GM13976 (cell line): Measurements from ENCODE around the gene FREM1.

Experiments
- DNase-seq: peaks from one replicate; pipeline ENCODE4 v3.0.0; 2012; ENCODE audit warnings: low spot score
- in situ Hi-C: fragments of 300-500 bp; cut with MboI; formaldehyde crosslinking; loops from one replicate; pipeline ENCODE4 v1.12.0; 2022; ENCODE audit warnings: low sequenced_read_pairs, mixed read lengths, inconsistent platforms; ENCODE audit not compliant: unreplicated experiment
- TF ChIP-seq, protein P1 (sequence below): IDR thresholded peaks from 2 replicates; pipeline ENCODE4 v1.5.1; 2012; ENCODE audit warnings: borderline replicate concordance, mild to moderate bottlenecking; ENCODE audit not compliant: insufficient read depth; ENCODE audit errors: extremely low read depth, missing control alignments, control extremely low read depth

Gene FREM1

DNA sequence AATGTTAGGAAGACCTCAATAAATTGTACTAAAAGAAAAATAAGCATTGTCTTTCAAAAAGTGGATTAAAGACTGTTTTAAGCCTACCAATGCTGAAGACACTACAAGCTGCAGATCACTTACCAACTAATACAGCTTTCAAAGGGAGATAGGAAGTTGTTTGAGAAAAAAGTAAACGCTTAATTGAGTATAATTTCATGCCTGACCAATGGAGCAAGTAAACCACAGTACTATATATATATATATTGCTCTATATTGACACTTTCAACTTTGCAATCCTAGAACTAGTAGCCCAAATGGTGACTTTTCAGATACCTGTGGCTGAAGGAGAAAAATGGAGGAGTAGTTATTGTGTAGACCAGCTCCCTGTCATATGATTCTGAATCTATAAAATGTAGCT is 85.7 kb downstream of the FREM1 start:
- in situ Hi-C loops, result no loop called here
- TF ChIP-seq, protein P1, sequence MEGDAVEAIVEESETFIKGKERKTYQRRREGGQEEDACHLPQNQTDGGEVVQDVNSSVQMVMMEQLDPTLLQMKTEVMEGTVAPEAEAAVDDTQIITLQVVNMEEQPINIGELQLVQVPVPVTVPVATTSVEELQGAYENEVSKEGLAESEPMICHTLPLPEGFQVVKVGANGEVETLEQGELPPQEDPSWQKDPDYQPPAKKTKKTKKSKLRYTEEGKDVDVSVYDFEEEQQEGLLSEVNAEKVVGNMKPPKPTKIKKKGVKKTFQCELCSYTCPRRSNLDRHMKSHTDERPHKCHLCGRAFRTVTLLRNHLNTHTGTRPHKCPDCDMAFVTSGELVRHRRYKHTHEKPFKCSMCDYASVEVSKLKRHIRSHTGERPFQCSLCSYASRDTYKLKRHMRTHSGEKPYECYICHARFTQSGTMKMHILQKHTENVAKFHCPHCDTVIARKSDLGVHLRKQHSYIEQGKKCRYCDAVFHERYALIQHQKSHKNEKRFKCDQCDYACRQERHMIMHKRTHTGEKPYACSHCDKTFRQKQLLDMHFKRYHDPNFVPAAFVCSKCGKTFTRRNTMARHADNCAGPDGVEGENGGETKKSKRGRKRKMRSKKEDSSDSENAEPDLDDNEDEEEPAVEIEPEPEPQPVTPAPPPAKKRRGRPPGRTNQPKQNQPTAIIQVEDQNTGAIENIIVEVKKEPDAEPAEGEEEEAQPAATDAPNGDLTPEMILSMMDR, result no peak
- no peak for DNase-seq

GRCh38 chr9:14823800-14824199 is 86.4 kb downstream of the FREM1 start:
- TF ChIP-seq, protein P1, result no peak
- in situ Hi-C loops, result no loop called here
- no peak for DNase-seq

DNA sequence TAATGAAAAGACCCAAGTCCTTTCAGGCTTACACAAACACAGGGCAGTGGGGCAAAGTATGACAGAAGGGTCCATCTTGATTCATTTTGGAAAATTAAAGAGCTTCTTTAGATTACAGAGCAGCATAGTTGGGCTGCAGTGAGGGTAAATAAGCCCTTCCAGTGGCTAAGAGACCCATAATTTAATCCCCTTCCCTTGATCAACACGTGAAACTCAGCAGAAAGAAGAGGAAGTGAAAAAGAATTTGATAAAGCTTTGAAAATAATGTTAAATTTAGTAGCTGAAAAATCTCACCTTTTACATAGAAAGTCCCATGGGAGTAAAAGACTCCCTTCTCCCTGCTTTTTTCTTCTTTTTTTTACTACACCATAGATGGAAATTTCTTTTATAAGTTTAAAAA is 87.6 kb downstream of the FREM1 start:
- TF ChIP-seq, protein P1, result no peak
- no peak for DNase-seq
- in situ Hi-C loops, result no loop called here

- DNase-seq, result no peak
- TF ChIP-seq, protein P1, result no peak
- in situ Hi-C loops, result no loop called here
Observed at GRCh38 chr9:14819183-14819582, 91.0 kb downstream of the FREM1 start.

- in situ Hi-C loops, result no loop called here
- TF ChIP-seq, protein P1, result no peak
- no peak for DNase-seq
Observed at GRCh38 chr9:14814249-14814628, 96.0 kb downstream of the FREM1 start.

DNA sequence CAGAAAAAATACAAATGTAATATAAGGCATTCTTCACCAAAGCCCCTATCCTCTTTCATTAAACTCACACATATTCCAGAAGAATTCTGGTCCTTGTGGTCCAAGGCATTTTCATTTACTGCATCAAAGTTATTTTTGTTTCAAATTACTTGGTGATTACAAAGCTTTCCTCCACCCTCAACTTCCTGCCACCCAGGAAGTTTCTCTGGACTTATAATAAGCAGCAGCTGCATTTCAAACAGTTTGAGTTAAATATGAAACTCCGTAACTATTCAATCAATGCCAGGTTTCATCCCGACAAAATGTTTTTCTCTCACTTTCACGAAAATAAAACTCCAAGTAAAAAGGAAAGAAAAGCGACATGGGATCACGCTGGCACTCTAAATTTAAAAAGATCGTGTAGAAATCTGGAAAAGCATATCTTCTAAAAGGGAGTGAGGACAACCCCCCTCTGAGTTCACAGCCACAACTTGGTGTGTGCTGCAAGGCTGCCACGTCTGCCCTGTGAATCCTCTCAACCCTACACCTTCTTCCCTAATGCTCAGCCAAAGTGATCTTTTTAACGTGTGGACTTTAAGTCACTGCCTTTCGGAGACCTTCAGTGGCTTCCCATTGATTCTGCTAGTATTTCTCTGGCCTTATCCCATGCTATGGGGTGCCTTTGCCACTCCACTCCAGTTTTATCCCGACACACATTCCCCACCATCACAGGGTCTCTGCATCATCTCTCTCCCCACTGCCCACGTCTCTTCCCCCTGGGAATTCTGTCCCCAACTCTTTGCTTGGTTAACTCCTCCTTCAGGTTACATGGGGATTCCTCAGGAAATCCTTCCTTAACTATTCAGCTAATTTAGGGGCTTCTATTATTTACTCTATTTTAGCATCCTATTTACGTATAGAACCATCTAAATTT is 96.6 kb downstream of the FREM1 start:
- TF ChIP-seq, protein P1, result no peak
- DNase-seq, result no peak
- in situ Hi-C loops, result no loop called here

DNA sequence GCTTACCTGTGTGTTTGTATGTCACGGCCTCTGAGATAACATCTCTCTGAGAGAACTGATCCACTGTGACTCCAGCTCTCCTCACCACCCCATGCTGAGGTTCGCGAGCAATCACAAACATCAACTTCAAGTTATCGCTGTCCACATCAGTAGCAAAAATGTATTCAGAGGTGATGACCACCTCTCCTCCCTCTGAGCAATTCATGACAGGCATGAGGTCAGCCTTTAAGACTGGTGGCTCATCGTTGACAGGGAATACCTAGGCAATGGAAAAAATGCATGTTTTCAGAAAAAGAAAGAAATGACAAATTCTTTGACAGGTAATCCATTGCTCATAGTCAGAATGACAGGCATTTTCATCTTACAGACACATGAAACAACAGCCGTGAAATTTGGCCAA is 97.4 kb downstream of the FREM1 start:
- in situ Hi-C loops, result no loop called here
- DNase-seq, result no peak
- TF ChIP-seq, protein P1, result no peak
